ENCODE results near the gene UBLCP1.
"Not testable (repeated sequence)": the region's sequence is repeated elsewhere in the genome, so short reads cannot be mapped to it uniquely, and the experiment has no call there.

Gene UBLCP1

DNA sequence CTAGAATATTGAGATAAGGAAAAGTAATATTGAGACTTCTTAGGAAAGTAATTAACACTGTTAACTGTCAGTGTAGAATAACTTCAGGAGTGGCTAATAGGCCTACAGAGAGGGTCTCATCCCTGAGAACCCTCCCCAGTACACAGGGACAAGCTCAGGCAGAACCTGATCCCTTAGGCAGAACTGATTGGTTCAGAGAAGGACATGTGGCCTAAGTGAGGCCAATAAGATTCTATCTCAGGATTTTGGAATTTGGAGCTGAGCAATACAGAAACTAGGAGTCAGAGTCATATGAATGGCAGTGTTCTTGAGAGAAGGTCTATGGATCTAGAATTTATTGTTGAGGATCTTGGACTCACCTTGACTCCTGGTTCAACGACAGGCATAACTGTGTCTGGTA, 10.9 kb upstream of the UBLCP1 start:
- DNase-seq = no peak

DNA sequence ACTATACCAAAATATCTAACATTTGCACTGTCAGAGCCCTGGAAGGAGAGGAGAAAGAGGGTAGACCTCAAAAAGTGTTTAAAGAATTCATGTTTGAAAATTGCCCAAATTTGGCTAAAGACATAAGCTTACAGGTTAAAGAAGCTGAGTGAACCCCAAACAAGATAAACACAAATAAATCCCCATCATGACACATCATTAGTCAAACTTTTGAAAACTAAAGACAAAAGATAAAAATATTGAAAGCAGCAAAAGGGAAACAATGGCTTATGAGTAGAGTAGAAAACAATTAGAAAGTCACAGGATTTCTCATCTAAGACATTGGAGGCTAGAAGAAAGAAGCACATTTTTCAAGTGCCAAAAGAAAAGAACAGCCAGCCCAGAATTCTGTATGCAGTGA, 6.1 kb upstream of the UBLCP1 start:
- no peak for DNase-seq

GRCh38 chr5:159257629-159258283, 5.3 kb upstream of the UBLCP1 start:
- no peak for DNase-seq

DNA sequence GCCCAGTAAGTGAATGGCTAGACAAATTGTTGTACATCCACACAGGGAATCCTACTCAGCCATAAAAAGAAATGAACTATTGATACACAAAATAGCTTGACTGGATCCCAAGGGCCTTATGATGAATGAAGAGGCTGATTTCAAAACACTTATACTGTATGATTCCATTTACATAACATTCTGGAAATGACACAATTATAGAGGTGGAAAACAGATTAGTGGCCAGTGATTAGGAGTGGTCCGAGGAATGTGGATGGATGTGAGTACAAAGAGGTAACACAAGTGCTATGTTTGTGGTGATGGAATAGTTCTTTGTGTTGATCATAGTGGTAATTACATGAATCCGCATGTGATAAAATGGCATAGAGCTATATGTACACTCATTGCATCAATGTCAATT, 4.7 kb upstream of the UBLCP1 start:
- no peak for DNase-seq

GRCh38 chr5:159260212-159260611, 2.9 kb upstream of the UBLCP1 start:
- not testable (repeated sequence) for DNase-seq

- peak; percentile 24 for DNase-seq
Measured at GRCh38 chr5:159262472-159262858, 625 bp upstream of the UBLCP1 start.

DNA sequence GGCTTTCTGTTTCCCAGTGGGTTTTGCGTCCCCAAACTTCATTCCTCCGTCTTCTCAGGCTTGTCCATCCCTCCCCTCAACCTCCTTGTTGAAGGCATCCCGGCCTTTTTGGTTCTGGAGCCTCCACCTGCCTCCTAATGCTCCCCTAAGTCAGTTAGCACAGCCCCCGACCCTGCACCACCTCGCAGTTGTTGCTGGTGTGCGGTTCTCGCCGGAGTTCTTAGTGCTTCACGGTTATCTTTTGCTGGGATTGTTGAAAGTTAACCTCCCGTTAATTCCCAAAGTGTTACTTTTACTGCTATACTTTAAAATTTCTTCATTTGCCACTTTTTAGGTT, 447 bp downstream of the UBLCP1 start:
- DNase-seq = no peak

DNA sequence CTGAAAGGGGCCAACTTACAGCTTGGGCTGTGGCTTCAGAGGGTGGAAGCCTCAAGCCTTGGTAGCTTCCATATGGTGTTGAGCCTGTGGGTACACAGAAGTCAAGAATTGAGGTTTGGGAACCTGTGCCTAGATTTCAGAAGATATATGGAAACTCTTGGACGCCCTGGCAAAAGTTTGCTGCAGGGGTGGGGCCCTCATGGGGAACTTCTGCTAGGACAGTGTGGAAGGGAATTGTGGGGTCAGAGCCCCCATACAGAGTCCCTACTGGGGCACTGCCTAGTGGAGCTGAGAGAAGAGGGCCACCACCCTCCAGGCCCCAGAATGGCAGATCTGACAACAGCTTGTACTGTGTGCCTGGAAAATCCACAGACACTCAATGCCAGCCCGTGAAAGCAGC, 3.7 kb downstream of the UBLCP1 start:
- not testable (repeated sequence) for DNase-seq

DNA sequence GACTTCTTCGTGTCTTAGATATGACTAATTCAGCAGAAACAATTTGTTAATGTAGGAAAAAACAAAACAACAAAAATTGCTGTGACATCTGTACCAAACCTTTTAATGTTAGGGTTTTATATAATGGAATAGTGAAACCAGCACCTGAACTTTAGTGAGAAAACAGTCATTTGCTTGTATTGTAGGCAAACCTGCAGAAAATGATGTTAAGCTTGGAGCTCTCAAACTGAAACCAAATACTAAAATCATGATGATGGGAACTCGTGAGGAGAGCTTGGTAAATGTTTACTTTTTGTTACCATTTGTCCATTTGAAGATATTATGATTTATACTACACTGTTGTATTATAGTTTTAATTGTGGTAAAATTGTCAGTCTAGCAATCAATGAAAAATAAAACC, 6.6 kb downstream of the UBLCP1 start:
- DNase-seq = no peak

- no peak for DNase-seq
Measured at GRCh38 chr5:159273923-159274322, 10.8 kb downstream of the UBLCP1 start.

DNA sequence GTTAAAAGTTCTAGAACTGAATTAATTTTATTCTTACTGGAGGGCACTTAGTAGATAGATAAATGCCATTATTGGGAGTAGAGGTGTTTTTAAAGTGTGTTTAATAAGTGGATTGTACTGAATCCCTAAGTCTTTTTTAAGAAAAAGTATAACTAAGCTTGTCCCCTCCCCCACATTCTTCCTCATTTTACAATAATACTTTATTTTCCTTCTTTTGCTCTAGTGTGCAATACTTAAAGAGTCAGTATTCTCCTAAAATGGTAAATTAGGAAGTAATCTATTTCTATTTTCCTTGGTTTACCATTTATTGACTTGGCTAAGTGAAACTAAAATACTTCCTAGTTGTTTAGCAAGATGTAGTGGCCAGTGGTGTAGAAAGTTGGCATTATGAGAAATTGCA, 11.6 kb downstream of the UBLCP1 start:
- DNase-seq = no peak

DNA sequence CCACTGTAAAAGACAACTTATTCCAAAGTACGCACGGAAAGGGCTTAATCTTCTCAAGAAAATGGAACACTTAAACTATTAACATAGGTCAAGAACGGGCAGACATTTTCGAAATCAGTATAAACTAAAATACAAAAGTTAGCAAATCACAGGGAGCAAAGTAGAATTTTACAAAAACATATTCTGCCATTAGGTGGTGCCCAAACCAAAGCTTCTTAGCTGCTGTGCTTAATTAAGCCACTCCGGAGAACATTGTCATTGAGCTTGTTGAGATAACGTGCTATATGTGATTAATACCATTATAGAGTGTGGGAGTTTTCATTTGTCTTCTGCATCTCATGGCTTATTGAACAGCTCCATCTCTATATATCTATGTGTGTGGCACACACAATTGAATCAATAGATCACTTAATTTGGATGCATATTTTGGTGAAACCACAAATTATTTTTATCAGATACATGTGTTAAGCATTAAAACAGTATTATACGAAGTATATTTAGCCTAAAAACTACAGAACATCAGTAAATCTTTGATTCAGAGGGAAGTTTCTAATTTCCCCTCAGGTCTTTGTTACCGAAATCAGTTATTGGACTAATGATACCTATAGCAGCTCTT, 23.4 kb downstream of the UBLCP1 start:
- DNase-seq = no peak

- no peak for DNase-seq
Measured at GRCh38 chr5:159290741-159291140, 27.7 kb downstream of the UBLCP1 start.

GRCh38 chr5:159294921-159295320, 31.8 kb downstream of the UBLCP1 start:
- DNase-seq = no peak

GRCh38 chr5:159297300-159297699, 34.2 kb downstream of the UBLCP1 start:
- not testable (repeated sequence) for DNase-seq

DNA sequence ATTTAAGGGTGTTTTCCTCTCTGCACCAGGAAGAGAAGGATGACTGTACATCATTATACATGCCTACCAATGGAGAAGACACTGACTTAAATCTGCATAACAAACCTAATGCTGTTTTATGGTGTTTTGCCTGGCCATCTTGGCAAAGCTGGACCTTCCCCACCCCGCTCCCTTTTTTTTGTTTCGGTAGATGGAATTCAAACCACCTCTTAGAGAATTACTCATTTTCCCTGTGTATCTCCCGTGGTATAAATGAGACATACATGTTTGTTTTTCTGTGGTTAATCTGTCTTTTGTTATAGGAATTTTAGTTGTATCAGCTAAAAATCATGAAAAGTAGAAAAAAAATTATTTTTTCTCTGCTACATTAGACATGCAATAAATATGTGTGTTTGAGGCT, 38.4 kb downstream of the UBLCP1 start:
- no peak for DNase-seq

GRCh38 chr5:159301929-159302860, 39.1 kb downstream of the UBLCP1 start:
- DNase-seq = not testable (repeated sequence)

- DNase-seq = no peak
Measured at GRCh38 chr5:159303286-159303685, 40.2 kb downstream of the UBLCP1 start.

DNA sequence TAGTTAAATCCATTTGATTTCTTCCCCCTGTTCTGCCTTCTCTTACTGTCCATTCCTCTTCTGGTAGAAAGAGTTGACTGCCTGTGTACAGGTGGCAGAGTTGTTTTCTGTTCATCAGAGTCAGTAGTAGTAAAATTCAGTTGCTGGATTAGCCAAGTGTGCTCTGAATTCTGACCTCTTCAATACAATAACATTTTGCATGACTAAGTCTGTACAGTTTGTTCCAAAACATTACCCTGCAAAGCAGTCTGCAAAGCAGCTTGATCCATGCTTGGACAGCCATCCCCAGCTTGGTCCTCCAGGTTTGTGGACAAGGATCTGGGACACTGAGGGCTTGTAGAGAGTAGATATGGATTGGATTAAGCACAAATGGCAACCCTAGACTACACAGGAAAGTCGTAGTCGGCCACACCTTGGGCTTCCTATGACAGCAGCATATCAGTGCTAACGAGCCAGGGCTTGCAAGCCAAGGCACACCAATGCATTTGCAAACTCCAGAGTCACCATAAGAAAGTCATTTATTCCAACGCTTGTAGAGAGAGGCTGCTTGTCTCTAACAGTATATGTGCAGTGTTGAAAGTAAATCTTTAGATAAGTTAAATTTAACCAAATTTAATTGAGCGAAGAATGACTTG, 42.0 kb downstream of the UBLCP1 start:
- DNase-seq = no peak

DNA sequence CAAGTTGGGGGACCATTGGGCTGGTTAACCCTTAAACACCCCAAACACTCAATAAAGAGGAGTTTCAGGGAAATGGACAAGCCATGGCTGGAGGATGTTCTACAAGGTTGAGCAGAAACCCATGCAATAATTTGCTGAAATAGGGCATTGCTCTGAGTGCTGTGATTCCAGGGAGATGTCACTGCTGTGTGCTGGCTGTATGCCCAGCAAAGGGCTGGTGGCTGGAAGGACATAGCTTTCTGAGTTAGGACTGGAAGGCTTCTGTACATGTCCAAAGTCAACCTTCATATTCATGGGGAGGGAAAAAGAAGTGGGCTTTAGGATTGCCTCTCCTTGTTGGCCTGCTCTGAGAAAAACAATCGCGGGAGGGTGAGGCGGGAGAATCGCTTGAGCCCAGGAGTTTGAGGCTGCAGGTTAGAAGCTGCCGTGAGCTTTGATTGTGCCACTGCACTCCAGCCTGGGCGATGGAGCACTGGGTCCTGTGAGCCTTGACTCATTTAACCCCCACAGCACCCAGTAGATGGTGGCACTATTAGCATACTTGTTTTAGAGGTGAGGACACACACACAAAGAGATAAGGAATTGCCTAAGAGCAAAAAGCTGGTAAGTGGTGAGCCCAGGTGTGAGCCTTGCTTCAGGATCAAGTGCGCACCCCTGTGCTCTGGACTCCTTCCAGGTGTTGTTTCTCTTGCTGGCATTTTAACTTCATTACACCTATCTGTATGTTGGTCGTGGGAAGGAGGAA, 46.8 kb downstream of the UBLCP1 start:
- DNase-seq = no peak

DNA sequence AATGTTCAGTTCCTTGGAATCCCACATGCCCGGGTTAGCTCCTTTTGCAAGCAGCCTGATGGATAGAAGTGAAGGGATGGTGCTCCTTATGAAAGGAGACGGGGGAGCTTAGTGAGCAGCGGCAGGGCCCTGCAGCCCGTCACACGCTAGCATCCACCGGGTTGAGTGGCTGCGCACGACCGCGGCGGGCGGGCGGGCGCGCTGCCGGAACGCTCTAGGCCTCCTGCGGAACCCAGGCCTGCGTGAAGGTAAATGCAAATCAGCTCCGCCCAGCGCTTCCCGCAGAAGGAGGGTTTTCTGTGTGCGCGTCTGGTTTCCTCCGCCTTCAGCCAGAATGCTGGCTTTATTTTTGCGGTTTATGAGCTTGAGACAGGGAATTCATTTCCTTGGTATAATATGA, 47.4 kb downstream of the UBLCP1 start:
- no peak for DNase-seq

DNA sequence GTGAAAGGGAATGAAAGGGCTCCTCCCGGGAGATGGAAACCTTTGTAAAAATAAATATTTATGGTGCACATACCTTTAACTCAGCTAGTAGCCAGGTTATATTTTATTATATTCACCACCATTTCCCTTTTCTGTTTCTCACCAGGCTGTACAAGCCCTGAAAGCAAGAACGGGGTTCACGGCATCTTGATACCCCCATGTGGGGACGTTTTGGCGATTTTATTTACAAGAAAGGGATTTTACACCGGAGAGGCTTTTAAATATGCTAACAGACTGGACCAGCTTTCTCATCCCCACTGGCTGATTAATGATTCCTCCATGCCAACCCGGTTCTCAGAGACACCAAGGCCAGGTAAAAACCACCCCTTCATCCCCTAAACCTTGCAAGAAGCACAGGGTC, 48.0 kb downstream of the UBLCP1 start:
- no peak for DNase-seq

GRCh38 chr5:159313197-159313596, 50.1 kb downstream of the UBLCP1 start:
- no peak for DNase-seq
